PC-9 (cell line): ENCODE results near the gene RIC3. TPM values are rescaled to one million over a fixed set of nuclear protein-coding genes. Genes with fewer than 3 reads are reported as not detected.
A peak's percentile ranks its signal among the peaks of the same experiment; 100 is the strongest.

ENCODE experiments used
- Bru-seq: library from RNA; stranded (reverse); fragments of 400-500 nt; gene quantifications from one replicate; lab custom pipeline; 2021; lab: Mats Ljungman, UMichigan
- BruChase-seq, 2 experiments: library from RNA; stranded (reverse); fragments of 400-500 nt; gene quantifications; one replicate each; lab custom pipeline; 2021; lab: Mats Ljungman, UMichigan
- BruUV-seq: library from RNA; stranded (reverse); fragments of 400-500 nt; replicated peaks from 2 replicates; lab custom pipeline; 2021; lab: Mats Ljungman, UMichigan
- CTCF ChIA-PET: fragments of 300-600 bp; sonication (Branson Sonifier 250); formaldehyde crosslinking; loops from one replicate; lab custom pipeline; 2022; ENCODE audit warnings: antibody characterized with exemption; lab: Charles Lee
- POLR2A ChIA-PET: fragments of 300-600 bp; sonication (Branson Sonifier 250); formaldehyde crosslinking; loops from one replicate; lab custom pipeline; 2022; ENCODE audit warnings: antibody characterized with exemption; ENCODE audit not compliant: unreplicated experiment; lab: Charles Lee
- DNase-seq, 2 experiments: peaks; one replicate each; pipeline versions ENCODE4 v3.0.0 to v3.0.0-alpha.2; 2015 to 2022; ENCODE audit warnings: mixed read lengths in 1 of 2
- H2AFZ ChIP-seq: fragments of 200-600 bp; sonication (generic); 2 replicates; pipeline ENCODE4 v1.8.1; 2017; ENCODE audit warnings: antibody characterized with exemption
- H3F3A ChIP-seq: fragments of 200-600 bp; sonication (generic); 2 replicates; pipeline ENCODE4 v1.8.1; 2017; ENCODE audit warnings: antibody characterized with exemption, mild to moderate bottlenecking, low read depth; ENCODE audit not compliant: insufficient read depth
- H3K27ac ChIP-seq: fragments of 200-600 bp; sonication (generic); 2 replicates; pipeline ENCODE4 v1.6.1; 2016; ENCODE audit warnings: mixed run types
- H3K27me3 ChIP-seq: fragments of 200-600 bp; sonication (generic); 2 replicates; pipeline ENCODE4 v1.6.1; 2016; ENCODE audit warnings: low read depth, mixed run types; ENCODE audit not compliant: insufficient read depth
- H3K36me3 ChIP-seq: fragments of 200-600 bp; sonication (generic); 2 replicates; pipeline ENCODE4 v1.6.1; 2016; ENCODE audit warnings: low read depth, mixed run types
- H3K4me1 ChIP-seq: fragments of 200-600 bp; sonication (generic); replicated peaks from 2 replicates; pipeline ENCODE4 v1.6.1; 2016; ENCODE audit warnings: mixed run types; ENCODE audit not compliant: insufficient read depth
- H3K4me2 ChIP-seq: fragments of 200-600 bp; sonication (generic); 2 replicates; pipeline ENCODE4 v1.6.1; 2017; ENCODE audit warnings: mixed run types
- H3K4me3 ChIP-seq: fragments of 200-600 bp; sonication (generic); 2 replicates; pipeline ENCODE4 v1.6.1; 2016; ENCODE audit warnings: mixed run types
- H3K79me2 ChIP-seq: fragments of 200-600 bp; sonication (generic); 2 replicates; pipeline ENCODE4 v1.6.1; 2017; ENCODE audit warnings: low read depth, mixed run types
- H3K9me2 ChIP-seq: fragments of 200-600 bp; sonication (generic); 2 replicates; pipeline ENCODE4 v1.8.1; 2017; ENCODE audit warnings: mild to moderate bottlenecking; ENCODE audit not compliant: insufficient read depth
- H3K9me3 ChIP-seq: fragments of 200-600 bp; sonication (generic); 2 replicates; pipeline ENCODE4 v1.8.1; 2016; ENCODE audit warnings: low read depth; ENCODE audit not compliant: insufficient read depth
- H4K20me1 ChIP-seq: fragments of 200-600 bp; sonication (generic); 2 replicates; pipeline ENCODE4 v1.8.1; 2017; ENCODE audit not compliant: insufficient read depth
- EZH2 ChIP-seq: fragments of 200-600 bp; sonication (generic); IDR thresholded peaks from 2 replicates; pipeline ENCODE4 v1.8.0; 2017; ENCODE audit warnings: antibody characterized with exemption, low read depth
- intact Hi-C: fragments of 100-400 bp; cut with micrococcal nuclease; formaldehyde crosslinking; loops from one replicate; pipeline ENCODE4 v1.10.0; 2022; ENCODE audit not compliant: unreplicated experiment
- long read RNA-seq: library from polyadenylated mRNA; stranded (forward); transcript quantifications from one replicate; pipeline ENCODE4 v2.0.0, GENCODE V29; 2022
- total RNA-seq: library from RNA; stranded (reverse); gene quantifications from 2 replicates; pipeline ENCODE4 v1.2.3, GENCODE V29; 2021
- TF ChIP-seq, protein P1 (sequence below): fragments of 200-600 bp; sonication (generic); conservative IDR thresholded peaks from 2 replicates; pipeline ENCODE4 v1.6.1; 2017; ENCODE audit warnings: mixed run types, antibody characterized with exemption, mild to moderate bottlenecking, moderate library complexity

RIC3 gene, protein sequence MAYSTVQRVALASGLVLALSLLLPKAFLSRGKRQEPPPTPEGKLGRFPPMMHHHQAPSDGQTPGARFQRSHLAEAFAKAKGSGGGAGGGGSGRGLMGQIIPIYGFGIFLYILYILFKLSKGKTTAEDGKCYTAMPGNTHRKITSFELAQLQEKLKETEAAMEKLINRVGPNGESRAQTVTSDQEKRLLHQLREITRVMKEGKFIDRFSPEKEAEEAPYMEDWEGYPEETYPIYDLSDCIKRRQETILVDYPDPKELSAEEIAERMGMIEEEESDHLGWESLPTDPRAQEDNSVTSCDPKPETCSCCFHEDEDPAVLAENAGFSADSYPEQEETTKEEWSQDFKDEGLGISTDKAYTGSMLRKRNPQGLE
- total RNA-seq, result not detected in 2 replicates
- percentile 4 among the genes with signal in this experiment for Bru-seq, nascent RNA
- percentile 8 among the genes with signal in this experiment for BruChase-seq, experiment 1, labeled RNA remaining after a 2-hour chase
- percentile 2 among the genes with signal in this experiment for BruChase-seq, experiment 2, labeled RNA remaining after a 6-hour chase
- long read RNA-seq, result 0 reads

GRCh38 chr11:8168485-8169257 is at the start of gene RIC3:
Gene RIC3, minus strand, starts transcription at chr11:8169025. Its CDS starts 36 bp downstream, at chr11:8168989.
- H3K27ac ChIP-seq, result no peak within 1 kb of the TSS

DNA sequence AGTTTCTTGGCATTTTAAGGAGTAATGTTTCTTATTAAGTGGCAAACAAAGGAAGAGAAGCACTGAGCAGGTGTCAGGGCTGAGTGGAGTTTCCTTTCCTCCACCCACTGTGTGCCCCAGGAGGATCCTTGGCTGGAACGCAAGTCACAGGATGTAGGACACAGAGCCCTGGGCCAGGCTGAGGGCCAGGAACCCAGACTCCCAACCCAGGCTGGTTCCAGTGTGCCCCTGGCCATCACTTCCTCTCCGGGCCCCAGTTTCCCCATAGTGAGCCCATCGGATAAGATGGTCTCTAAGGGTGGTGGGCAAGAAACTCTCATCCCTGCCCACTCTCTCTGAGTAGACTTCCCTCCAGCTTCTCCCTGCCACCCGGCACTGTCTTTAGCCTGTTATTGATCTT is 49.6 kb upstream of the RIC3 start:
- H3K9me2 ChIP-seq, result no peaks in the 10 kb centered on the region
- H3K27me3 ChIP-seq, result no peaks in the 10 kb centered on the region
- no peaks in the 10 kb centered on the region for H4K20me1 ChIP-seq
- H3F3A ChIP-seq, result no peaks in the 10 kb centered on the region
- no TSS peak for BruUV-seq
- no peak overlapping the region for H3K4me3 ChIP-seq
- no peak overlapping the region for H3K4me2 ChIP-seq
- CTCF ChIA-PET, result no interaction called here
- no peak overlapping the region for H3K27ac ChIP-seq
- H3K79me2 ChIP-seq, result no peaks in the 10 kb centered on the region
- POLR2A ChIA-PET, result no interaction called here
- no peaks in the 10 kb centered on the region for H3K36me3 ChIP-seq
- 0 out of 2 replicates have a peak, but pooled peaks cover under 1% of the 10 kb centered on the region for H3K4me1 ChIP-seq
- DNase-seq, result no peak
- TF ChIP-seq, protein P1, sequence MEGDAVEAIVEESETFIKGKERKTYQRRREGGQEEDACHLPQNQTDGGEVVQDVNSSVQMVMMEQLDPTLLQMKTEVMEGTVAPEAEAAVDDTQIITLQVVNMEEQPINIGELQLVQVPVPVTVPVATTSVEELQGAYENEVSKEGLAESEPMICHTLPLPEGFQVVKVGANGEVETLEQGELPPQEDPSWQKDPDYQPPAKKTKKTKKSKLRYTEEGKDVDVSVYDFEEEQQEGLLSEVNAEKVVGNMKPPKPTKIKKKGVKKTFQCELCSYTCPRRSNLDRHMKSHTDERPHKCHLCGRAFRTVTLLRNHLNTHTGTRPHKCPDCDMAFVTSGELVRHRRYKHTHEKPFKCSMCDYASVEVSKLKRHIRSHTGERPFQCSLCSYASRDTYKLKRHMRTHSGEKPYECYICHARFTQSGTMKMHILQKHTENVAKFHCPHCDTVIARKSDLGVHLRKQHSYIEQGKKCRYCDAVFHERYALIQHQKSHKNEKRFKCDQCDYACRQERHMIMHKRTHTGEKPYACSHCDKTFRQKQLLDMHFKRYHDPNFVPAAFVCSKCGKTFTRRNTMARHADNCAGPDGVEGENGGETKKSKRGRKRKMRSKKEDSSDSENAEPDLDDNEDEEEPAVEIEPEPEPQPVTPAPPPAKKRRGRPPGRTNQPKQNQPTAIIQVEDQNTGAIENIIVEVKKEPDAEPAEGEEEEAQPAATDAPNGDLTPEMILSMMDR, result no peak
- TF ChIP-seq EZH2, result no peak
- no peaks in the 10 kb centered on the region for H3K9me3 ChIP-seq
- H2AFZ ChIP-seq, result no peak overlapping the region
- intact Hi-C loops, result no loop called here

More at GRCh38 chr11:8168485-8169257, at the start of gene RIC3:
- H2AFZ ChIP-seq, result no peak within 1 kb of the TSS
- H3K36me3 ChIP-seq, result no peaks in the 10 kb centered on the region
- no peak within 1 kb of the TSS for H3K4me2 ChIP-seq
- no TSS peak for BruUV-seq
- intact Hi-C loops, result no loop called here
- H3K79me2 ChIP-seq, result no peaks in the 10 kb centered on the region
- TF ChIP-seq, protein P1, result no peak
- TF ChIP-seq EZH2, result no peak
- no peak within 1 kb of the TSS for H3K4me3 ChIP-seq
- no peaks in the 10 kb centered on the region for H3F3A ChIP-seq
- POLR2A ChIA-PET, result no interaction called here
- no peaks in the 10 kb centered on the region for H3K9me3 ChIP-seq
- H3K4me1 ChIP-seq, result no peaks in the 10 kb centered on the region
- H3K9me2 ChIP-seq, result no peaks in the 10 kb centered on the region
- no peaks in the 10 kb centered on the region for H4K20me1 ChIP-seq
- CTCF ChIA-PET, result no interaction called here
- DNase-seq, result no peak
- no peaks in the 10 kb centered on the region for H3K27me3 ChIP-seq

- TF ChIP-seq, protein P1, result no peak
- no peak for TF ChIP-seq EZH2
- Histone ChIP-seq H2AFZ (no peak overlapping the region), H3K27ac (no peak overlapping the region), H3K9me3 (no peaks in the 10 kb centered on the region), H4K20me1 (no peaks in the 10 kb centered on the region), H3K79me2 (no peaks in the 10 kb centered on the region), H3K9me2 (no peaks in the 10 kb centered on the region), H3F3A (no peaks in the 10 kb centered on the region), H3K27me3 (no peaks in the 10 kb centered on the region), H3K36me3 (no peaks in the 10 kb centered on the region), H3K4me3 (no peak overlapping the region), H3K4me1 (peaks cover 5% of the 10 kb centered on the region; the same call in 1 of the 2 replicates), H3K4me2 (no peak overlapping the region)
- CTCF ChIA-PET, result no interaction called here
- DNase-seq, result no peak
- POLR2A ChIA-PET, result no interaction called here
- no TSS peak for BruUV-seq
- intact Hi-C loops, result no loop called here
These were observed 49.1 kb upstream of the RIC3 start for GRCh38 chr11:8217926-8218325.
